GM03348 (cell line): ENCODE measurements around the gene CTSD.

Experiments
- DNase-seq: peaks from one replicate; pipeline ENCODE4 v3.0.0; 2012; ENCODE audit warnings: low spot score

Gene CTSD

GRCh38 chr11:1744891-1745700 is 18.6 kb downstream of the CTSD start:
- DNase-seq: no peak

DNA sequence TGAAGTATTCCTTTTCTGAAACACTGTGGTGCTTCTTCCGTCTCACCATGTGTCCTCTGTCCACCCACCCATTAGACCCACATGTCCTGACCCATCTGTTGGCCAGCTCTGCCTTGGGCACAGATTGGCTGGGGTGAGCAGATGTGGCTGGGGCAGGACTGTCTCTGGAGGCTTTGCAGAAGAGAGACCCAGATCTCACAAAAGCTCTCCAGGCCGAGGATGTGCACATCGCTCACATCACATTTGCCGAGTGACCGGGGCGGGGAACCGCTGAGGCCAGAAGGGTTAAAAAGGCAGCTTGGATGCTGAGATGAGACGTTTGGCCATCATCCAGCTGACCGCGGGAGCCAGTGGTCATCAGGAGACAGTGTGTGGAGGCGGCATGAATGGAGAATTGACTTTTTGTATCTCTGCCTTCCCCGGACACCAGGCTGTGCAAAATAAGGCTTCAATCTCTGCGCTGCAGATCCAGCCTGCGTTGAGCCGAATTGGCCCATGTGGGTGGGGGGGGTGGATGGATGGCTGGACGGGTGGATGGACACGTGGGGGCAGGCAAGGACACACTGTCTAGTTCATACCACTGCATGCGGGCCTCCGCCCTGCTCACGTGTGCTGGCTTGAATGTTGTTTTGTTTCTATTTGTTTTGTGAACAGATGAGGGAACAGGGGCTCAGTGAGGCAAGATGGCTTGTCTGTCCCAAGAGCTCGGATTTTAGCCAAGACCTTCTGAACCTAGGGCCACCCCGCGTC is 19.4 kb downstream of the CTSD start:
- no peak for DNase-seq

DNA sequence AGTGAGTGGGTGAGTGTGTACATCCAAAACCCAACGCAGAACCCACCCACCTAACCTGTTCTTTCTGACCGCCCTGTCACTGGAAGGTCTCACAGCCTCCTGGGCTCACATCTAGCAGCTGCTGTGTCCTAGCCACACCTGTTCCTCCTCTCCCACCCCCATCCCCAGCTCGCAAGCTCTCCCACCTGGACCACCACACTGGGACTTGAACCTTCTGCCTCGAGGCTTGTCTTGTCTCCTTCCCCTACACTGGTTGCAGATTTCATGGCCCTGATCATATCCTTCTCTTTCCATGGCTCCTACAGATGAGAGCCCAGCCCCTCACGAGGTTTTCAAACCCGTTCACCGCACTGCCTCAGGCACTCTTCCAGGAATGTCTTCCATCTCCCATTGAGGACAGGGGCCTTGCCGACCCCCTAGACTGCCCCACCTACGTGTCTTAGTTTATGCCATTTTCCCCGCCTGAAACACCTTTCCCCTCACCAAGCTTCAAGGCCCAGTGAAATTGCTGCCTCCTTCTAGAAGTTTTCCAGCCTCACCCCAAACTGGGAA is 20.1 kb downstream of the CTSD start:
- DNase-seq: no peak

- no peak for DNase-seq
These were observed 20.7 kb downstream of the CTSD start for GRCh38 chr11:1742869-1743584.

- no peak for DNase-seq
These were observed 21.4 kb downstream of the CTSD start for GRCh38 chr11:1742371-1742770.

GRCh38 chr11:1741741-1742140 is 22.0 kb downstream of the CTSD start:
- no peak for DNase-seq

GRCh38 chr11:1740786-1741530 is 22.8 kb downstream of the CTSD start:
- DNase-seq: no peak

DNA sequence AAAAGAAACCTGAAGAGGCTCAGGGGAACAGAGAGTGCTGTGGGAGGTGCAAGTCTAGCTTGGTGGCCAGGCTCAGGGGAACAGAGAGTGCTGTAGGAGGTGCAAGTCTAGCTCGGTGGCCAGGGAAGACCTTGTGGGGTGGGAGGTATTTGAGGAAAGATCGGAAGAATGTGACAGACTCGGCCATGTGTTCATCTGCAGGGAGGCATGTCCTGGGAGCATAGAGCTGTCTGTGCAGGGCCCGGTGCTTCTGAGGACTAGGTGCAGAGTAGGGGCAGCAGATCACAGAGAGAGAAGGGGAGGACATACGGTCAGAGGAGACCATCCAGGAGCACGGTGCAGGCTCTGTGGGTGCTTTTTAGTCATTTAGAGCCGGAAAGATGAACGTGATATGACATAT is 24.2 kb downstream of the CTSD start:
- no peak for DNase-seq

- DNase-seq: no peak
These were observed 25.3 kb downstream of the CTSD start for GRCh38 chr11:1738380-1738779.

- DNase-seq: no peak
These were observed 26.5 kb downstream of the CTSD start for GRCh38 chr11:1737080-1737757.

GRCh38 chr11:1736447-1736992 is 27.2 kb downstream of the CTSD start:
- no peak for DNase-seq

GRCh38 chr11:1735271-1735670 is 28.5 kb downstream of the CTSD start:
- no peak for DNase-seq

DNA sequence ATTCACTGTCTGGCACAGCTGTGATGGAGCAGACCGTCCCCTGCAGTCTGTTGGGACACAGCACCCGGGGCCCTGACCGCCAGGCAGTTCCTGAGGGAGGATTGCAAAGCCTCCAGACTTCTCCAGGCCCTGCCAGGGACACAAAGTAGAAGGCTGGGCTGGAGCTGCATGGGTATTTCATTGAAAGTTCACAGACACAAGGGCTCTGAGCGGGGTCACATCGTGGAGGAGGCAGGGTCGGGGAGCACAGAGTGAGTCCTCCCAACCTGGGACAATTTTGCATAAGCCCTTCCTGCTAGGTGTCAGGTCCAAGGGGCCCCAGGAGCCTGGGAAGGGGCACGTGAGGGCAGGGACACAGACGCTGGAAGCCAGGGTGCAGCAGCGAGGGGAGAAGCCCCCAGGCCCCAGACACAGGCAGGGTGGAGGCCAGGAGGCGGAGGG is 29.1 kb downstream of the CTSD start:
- DNase-seq: no peak

- no peak for DNase-seq
These were observed 29.7 kb downstream of the CTSD start for GRCh38 chr11:1733716-1734640.

DNA sequence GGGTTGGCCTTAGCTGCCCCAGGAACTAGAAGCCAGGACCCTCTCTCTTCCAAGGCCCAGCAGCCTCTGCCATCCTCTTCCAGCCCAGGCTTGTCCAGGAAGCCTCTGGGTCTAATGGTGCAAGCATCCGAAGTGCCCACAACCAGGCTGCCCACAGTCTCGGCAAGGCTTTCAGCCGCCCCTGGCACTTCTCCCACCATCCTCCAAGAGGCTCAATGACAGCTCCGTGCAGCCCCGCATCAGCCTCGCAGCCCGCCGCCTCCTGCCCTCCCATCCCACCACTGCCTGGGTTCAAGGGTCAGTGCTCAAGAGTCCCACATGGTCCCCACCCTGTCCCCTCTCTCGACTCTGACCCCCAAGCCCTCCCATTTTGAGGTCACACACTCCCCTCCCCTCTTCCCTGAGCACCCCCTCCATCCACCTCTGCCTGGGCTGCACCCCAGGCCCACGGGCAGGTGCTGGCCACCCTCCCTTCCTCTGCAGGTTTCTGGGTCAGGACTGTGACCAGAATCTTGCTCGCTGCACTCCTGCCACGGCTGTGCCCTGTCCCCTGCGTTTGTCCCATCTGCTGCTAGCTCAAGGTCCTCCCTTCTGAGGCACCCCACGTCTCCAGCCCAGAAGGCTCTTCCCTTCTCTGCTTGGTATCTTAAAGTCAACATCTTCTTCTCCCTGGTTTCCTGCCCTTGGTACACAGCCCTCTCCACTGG is 30.6 kb downstream of the CTSD start:
- no peak for DNase-seq

- DNase-seq: no peak
These were observed 31.2 kb downstream of the CTSD start for GRCh38 chr11:1732418-1733008.

- DNase-seq: no peak
These were observed 32.2 kb downstream of the CTSD start for GRCh38 chr11:1731451-1732059.

- no peak for DNase-seq
These were observed 33.6 kb downstream of the CTSD start for GRCh38 chr11:1730059-1730629.
